Mesenchymal stem cell (in vitro differentiated cells and primary cell): ENCODE results near the gene IL2RG. TPM values are rescaled to one million over a fixed set of nuclear protein-coding genes. Genes with fewer than 3 reads are reported as not detected.

Experiments
- DNase-seq: peaks from one replicate; pipeline ENCODE4 v3.0.0-alpha.2; 2013
- H2AFZ ChIP-seq: one replicate; pipeline ENCODE4 v1.6.1; 2013; ENCODE audit warnings: low read depth, mild to moderate bottlenecking, control low read depth, inconsistent platforms, low read length, moderate library complexity
- H2AK5ac ChIP-seq: 2 replicates; pipeline ENCODE4 v1.6.1; 2013; ENCODE audit warnings: low read length, moderate library complexity, mild to moderate bottlenecking, inconsistent platforms; ENCODE audit not compliant: severe bottlenecking
- H2BK120ac ChIP-seq: one replicate; pipeline ENCODE4 v1.6.1; 2013; ENCODE audit warnings: low read depth, mild to moderate bottlenecking, inconsistent platforms, low read length, moderate library complexity
- H2BK12ac ChIP-seq, 2 experiments: one replicate each; pipeline ENCODE4 v1.6.1; 2013; ENCODE audit warnings: inconsistent platforms in 2 of 2, low read length in 2 of 2, mild to moderate bottlenecking in 2 of 2, moderate library complexity in 2 of 2, control low read depth in 1 of 2
- H2BK15ac ChIP-seq: one replicate; pipeline ENCODE4 v1.6.1; 2013; ENCODE audit warnings: mild to moderate bottlenecking, low read depth, inconsistent platforms; ENCODE audit not compliant: poor library complexity, severe bottlenecking
- H2BK5ac ChIP-seq: 2 replicates; pipeline ENCODE4 v1.6.1; 2013; ENCODE audit warnings: low read depth, mild to moderate bottlenecking, low read length, control low read depth, inconsistent platforms; ENCODE audit not compliant: poor library complexity, severe bottlenecking
- H3K14ac ChIP-seq, 2 experiments: one replicate each; pipeline ENCODE4 v1.6.1; 2013; ENCODE audit warnings: inconsistent platforms in 2 of 2, low read length in 2 of 2, control low read depth in 1 of 2, mild to moderate bottlenecking in 1 of 2, moderate library complexity in 1 of 2
- H3K18ac ChIP-seq, 2 experiments: one replicate each; pipeline ENCODE4 v1.6.1; 2013; ENCODE audit warnings: inconsistent platforms in 2 of 2, low read length in 2 of 2, control low read depth in 1 of 2, low read depth in 1 of 2, mild to moderate bottlenecking in 1 of 2
- H3K23ac ChIP-seq, 2 experiments: one replicate each; pipeline ENCODE4 v1.6.1; 2013; ENCODE audit warnings: inconsistent platforms in 2 of 2, low read length in 2 of 2, mild to moderate bottlenecking in 2 of 2, moderate library complexity in 2 of 2, control low read depth in 1 of 2
- H3K27ac ChIP-seq: 2 replicates; pipeline ENCODE4 v1.5.1; 2013; ENCODE audit warnings: mild to moderate bottlenecking, moderate library complexity, low read length, control low read depth, inconsistent platforms; ENCODE audit not compliant: poor library complexity, severe bottlenecking
- H3K27me3 ChIP-seq, 2 experiments: 2 replicates each; pipeline versions ENCODE4 v1.6.1 to v1.7.0; 2013; ENCODE audit warnings: low read length in 2 of 2, mild to moderate bottlenecking in 2 of 2, moderate library complexity in 2 of 2, control low read depth in 1 of 2, inconsistent platforms in 1 of 2; ENCODE audit not compliant: control insufficient read depth in 1 of 2, insufficient read depth in 1 of 2
- H3K36me3 ChIP-seq, 2 experiments: 2 replicates each; pipeline versions ENCODE4 v1.6.1 to v1.7.0; 2013; ENCODE audit warnings: low read length in 2 of 2, control low read depth in 1 of 2, inconsistent platforms in 1 of 2, low read depth in 1 of 2, mild to moderate bottlenecking in 1 of 2; ENCODE audit not compliant: insufficient read depth in 2 of 2, control insufficient read depth in 1 of 2
- H3K4ac ChIP-seq, 2 experiments: one replicate each; pipeline ENCODE4 v1.6.1; 2013; ENCODE audit warnings: inconsistent platforms in 2 of 2, low read length in 2 of 2, mild to moderate bottlenecking in 2 of 2, moderate library complexity in 2 of 2, control low read depth in 1 of 2, low read depth in 1 of 2
- H3K4me1 ChIP-seq: 2 replicates; pipeline ENCODE4 v1.6.1; 2013; ENCODE audit warnings: low read depth, low read length, control low read depth; ENCODE audit not compliant: control insufficient read depth, insufficient read depth
- H3K4me2 ChIP-seq: 2 replicates; pipeline ENCODE4 v1.6.1; 2013; ENCODE audit warnings: low read length, mild to moderate bottlenecking, inconsistent platforms; ENCODE audit not compliant: poor library complexity, severe bottlenecking
- H3K4me3 ChIP-seq, 2 experiments: 2 replicates each; pipeline versions ENCODE4 v1.5.1 to v1.7.0; 2013; ENCODE audit warnings: low read length in 2 of 2, mild to moderate bottlenecking in 2 of 2, control low read depth in 1 of 2, low read depth in 1 of 2; ENCODE audit not compliant: insufficient read depth in 1 of 2
- H3K79me1 ChIP-seq: replicated peaks from 2 replicates; pipeline ENCODE4 v1.6.1; 2013; ENCODE audit warnings: mild to moderate bottlenecking, control low read depth, low read length, inconsistent platforms; ENCODE audit not compliant: poor library complexity, severe bottlenecking
- H3K9ac ChIP-seq: 2 replicates; pipeline ENCODE4 v1.7.0; 2013; ENCODE audit warnings: mild to moderate bottlenecking, low read length, moderate library complexity
- H3K9me3 ChIP-seq: 2 replicates; pipeline ENCODE4 v1.7.0; 2013; ENCODE audit warnings: mild to moderate bottlenecking, low read length; ENCODE audit not compliant: control insufficient read depth
- H4K8ac ChIP-seq: one replicate; pipeline ENCODE4 v1.6.1; 2013; ENCODE audit warnings: inconsistent platforms, mild to moderate bottlenecking, low read length, moderate library complexity
- H4K91ac ChIP-seq: one replicate; pipeline ENCODE4 v1.6.1; 2013; ENCODE audit warnings: mild to moderate bottlenecking, low read length, inconsistent platforms
- WGBS: methylation state at CpG from one replicate; pipeline ENCODE4 v1.1.7; 2013; ENCODE audit warnings: mixed read lengths; 5-methylcytosine and 5-hydroxymethylcytosine counted together
- polyA plus RNA-seq, 2 experiments: library from polyadenylated mRNA; stranded (reverse); fragments of 200-250 nt; gene quantifications; one replicate each; pipeline ENCODE4 v1.2.3, GENCODE V29; 2013

IL2RG gene
- polyA plus RNA-seq (2013, experiment 1 of 2): not detected
- not detected for polyA plus RNA-seq (2013, experiment 2 of 2)

- Histone ChIP-seq H3K4me2 (no peak within 1 kb of the TSS), H3K4ac (no peak within 1 kb of the TSS), H4K91ac (no peak within 1 kb of the TSS), H3K27me3 (peaks cover 0 to 54% of the 10 kb centered on the region in 2 experiments), H3K27ac (no peak within 1 kb of the TSS), H3K9ac (no peak within 1 kb of the TSS), H2BK12ac (no peak within 1 kb of the TSS), H3K4me1 (no peaks in the 10 kb centered on the region), H3K9me3 (peaks cover 2% of the 10 kb centered on the region), H3K36me3 (no peaks in the 10 kb centered on the region), H3K4me3 (no peak within 1 kb of the TSS), H2AFZ (no peak within 1 kb of the TSS), H3K23ac (no peak within 1 kb of the TSS), H3K18ac (no peak within 1 kb of the TSS), H3K79me1 (no peaks in the 10 kb centered on the region), H2BK15ac (no peak within 1 kb of the TSS), H2AK5ac (no peak within 1 kb of the TSS), H2BK120ac (no peak within 1 kb of the TSS), H2BK5ac (no peak within 1 kb of the TSS), H3K14ac (no peak within 1 kb of the TSS), H4K8ac (no peak within 1 kb of the TSS)
- no peak for DNase-seq
- no CpG with 5 or more reads among the region's 8 CpGs for WGBS
These were observed at the start of gene IL2RG for GRCh38 chrX:71111141-71111843. Gene IL2RG (minus strand): TSS chrX:71111577. CDS start chrX:71111539, 38 bp downstream.

GRCh38 chrX:71160475-71160874 is 49.1 kb upstream of the IL2RG start:
- H3K27me3 ChIP-seq: peaks cover 18 to 33% of the 10 kb centered on the region in 2 experiments
- no peak overlapping the region for H2AFZ ChIP-seq
- no peak overlapping the region for H4K91ac ChIP-seq
- no peak overlapping the region for H3K4me3 ChIP-seq
- H2BK5ac ChIP-seq: no peak overlapping the region
- no peaks in the 10 kb centered on the region for H3K9me3 ChIP-seq
- H2BK15ac ChIP-seq: no peak overlapping the region
- no peaks in the 10 kb centered on the region for H3K4me1 ChIP-seq
- no peak overlapping the region for H3K4me2 ChIP-seq
- no peak overlapping the region for H3K23ac ChIP-seq
- H3K36me3 ChIP-seq: no peaks in the 10 kb centered on the region
- no peaks in the 10 kb centered on the region for H3K79me1 ChIP-seq
- no peak overlapping the region for H2BK120ac ChIP-seq
- 95% methylated on average over 2 of the region's 3 CpGs for WGBS
- no peak overlapping the region for H3K4ac ChIP-seq
- H4K8ac ChIP-seq: no peak overlapping the region
- H3K18ac ChIP-seq: no peak overlapping the region
- no peak overlapping the region for H2BK12ac ChIP-seq
- H3K14ac ChIP-seq: no peak overlapping the region
- H2AK5ac ChIP-seq: no peak overlapping the region
- H3K9ac ChIP-seq: no peak overlapping the region
- no peak for DNase-seq
- H3K27ac ChIP-seq: no peak overlapping the region

GRCh38 chrX:71159335-71159734 is 48.0 kb upstream of the IL2RG start:
- Histone ChIP-seq H3K27ac (no peak overlapping the region), H3K14ac (no peak overlapping the region), H3K36me3 (no peaks in the 10 kb centered on the region), H3K9me3 (no peaks in the 10 kb centered on the region), H2AFZ (no peak overlapping the region), H3K79me1 (no peaks in the 10 kb centered on the region), H4K8ac (no peak overlapping the region), H3K4ac (no peak overlapping the region), H2BK15ac (no peak overlapping the region), H4K91ac (no peak overlapping the region), H3K4me2 (no peak overlapping the region), H3K9ac (no peak overlapping the region), H3K4me1 (no peaks in the 10 kb centered on the region), H2BK12ac (no peak overlapping the region), H2BK5ac (no peak overlapping the region), H2AK5ac (no peak overlapping the region), H3K18ac (no peak overlapping the region), H2BK120ac (no peak overlapping the region), H3K23ac (no peak overlapping the region), H3K27me3 (peaks cover 17 to 31% of the 10 kb centered on the region in 2 experiments), H3K4me3 (no peak overlapping the region)
- DNase-seq: no peak
- 93% methylated on average over 5 of the region's 5 CpGs for WGBS

GRCh38 chrX:71158603-71159002 is 47.2 kb upstream of the IL2RG start:
- no peak overlapping the region for H2AK5ac ChIP-seq
- DNase-seq: no peak
- no peak overlapping the region for H3K27ac ChIP-seq
- no peak overlapping the region for H2AFZ ChIP-seq
- no peaks in the 10 kb centered on the region for H3K4me1 ChIP-seq
- H3K27me3 ChIP-seq: peaks cover 9 to 28% of the 10 kb centered on the region in 2 experiments
- 95% methylated on average over 6 of the region's 6 CpGs for WGBS
- no peak overlapping the region for H3K4ac ChIP-seq
- no peak overlapping the region for H3K9ac ChIP-seq
- no peak overlapping the region for H2BK120ac ChIP-seq
- H4K91ac ChIP-seq: no peak overlapping the region
- H3K9me3 ChIP-seq: no peaks in the 10 kb centered on the region
- no peak overlapping the region for H4K8ac ChIP-seq
- no peak overlapping the region for H3K18ac ChIP-seq
- H2BK12ac ChIP-seq: no peak overlapping the region
- no peak overlapping the region for H3K14ac ChIP-seq
- no peaks in the 10 kb centered on the region for H3K79me1 ChIP-seq
- no peak overlapping the region for H3K4me2 ChIP-seq
- no peaks in the 10 kb centered on the region for H3K36me3 ChIP-seq
- no peak overlapping the region for H2BK5ac ChIP-seq
- no peak overlapping the region for H3K23ac ChIP-seq
- H3K4me3 ChIP-seq: no peak overlapping the region
- no peak overlapping the region for H2BK15ac ChIP-seq
